GM12873 (cell line): ENCODE measurements around the gene MAML3.

ENCODE experiments used
- TF ChIP-seq, protein P1 (sequence below): IDR thresholded peaks from 2 replicates; pipeline ENCODE4 v1.5.1; 2012; ENCODE audit warnings: low read depth, mild to moderate bottlenecking, moderate library complexity, low read length, control low read depth; ENCODE audit not compliant: insufficient read depth; ENCODE audit errors: missing control alignments

The MAML3 gene

DNA sequence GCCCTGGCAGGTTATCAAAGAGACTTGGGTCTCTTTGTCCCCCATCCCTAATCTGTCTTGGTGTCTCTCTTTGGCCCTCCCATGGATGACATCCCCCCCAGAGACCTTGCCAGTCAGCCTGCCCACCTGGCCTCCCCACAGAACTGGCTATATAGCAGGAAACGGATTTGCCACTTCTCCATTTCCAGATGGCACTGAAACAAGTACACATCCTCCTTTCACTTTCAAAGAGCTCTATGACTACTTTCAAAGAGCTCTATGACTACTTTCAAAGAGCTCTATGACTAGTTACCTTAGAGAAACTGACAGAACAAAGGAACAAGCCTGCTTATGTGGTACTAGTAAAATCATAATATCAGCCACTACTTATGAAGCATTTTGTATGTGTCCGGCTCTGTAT lies 175.3 kb downstream of the MAML3 start:
- TF ChIP-seq, protein P1, sequence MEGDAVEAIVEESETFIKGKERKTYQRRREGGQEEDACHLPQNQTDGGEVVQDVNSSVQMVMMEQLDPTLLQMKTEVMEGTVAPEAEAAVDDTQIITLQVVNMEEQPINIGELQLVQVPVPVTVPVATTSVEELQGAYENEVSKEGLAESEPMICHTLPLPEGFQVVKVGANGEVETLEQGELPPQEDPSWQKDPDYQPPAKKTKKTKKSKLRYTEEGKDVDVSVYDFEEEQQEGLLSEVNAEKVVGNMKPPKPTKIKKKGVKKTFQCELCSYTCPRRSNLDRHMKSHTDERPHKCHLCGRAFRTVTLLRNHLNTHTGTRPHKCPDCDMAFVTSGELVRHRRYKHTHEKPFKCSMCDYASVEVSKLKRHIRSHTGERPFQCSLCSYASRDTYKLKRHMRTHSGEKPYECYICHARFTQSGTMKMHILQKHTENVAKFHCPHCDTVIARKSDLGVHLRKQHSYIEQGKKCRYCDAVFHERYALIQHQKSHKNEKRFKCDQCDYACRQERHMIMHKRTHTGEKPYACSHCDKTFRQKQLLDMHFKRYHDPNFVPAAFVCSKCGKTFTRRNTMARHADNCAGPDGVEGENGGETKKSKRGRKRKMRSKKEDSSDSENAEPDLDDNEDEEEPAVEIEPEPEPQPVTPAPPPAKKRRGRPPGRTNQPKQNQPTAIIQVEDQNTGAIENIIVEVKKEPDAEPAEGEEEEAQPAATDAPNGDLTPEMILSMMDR = no peak

DNA sequence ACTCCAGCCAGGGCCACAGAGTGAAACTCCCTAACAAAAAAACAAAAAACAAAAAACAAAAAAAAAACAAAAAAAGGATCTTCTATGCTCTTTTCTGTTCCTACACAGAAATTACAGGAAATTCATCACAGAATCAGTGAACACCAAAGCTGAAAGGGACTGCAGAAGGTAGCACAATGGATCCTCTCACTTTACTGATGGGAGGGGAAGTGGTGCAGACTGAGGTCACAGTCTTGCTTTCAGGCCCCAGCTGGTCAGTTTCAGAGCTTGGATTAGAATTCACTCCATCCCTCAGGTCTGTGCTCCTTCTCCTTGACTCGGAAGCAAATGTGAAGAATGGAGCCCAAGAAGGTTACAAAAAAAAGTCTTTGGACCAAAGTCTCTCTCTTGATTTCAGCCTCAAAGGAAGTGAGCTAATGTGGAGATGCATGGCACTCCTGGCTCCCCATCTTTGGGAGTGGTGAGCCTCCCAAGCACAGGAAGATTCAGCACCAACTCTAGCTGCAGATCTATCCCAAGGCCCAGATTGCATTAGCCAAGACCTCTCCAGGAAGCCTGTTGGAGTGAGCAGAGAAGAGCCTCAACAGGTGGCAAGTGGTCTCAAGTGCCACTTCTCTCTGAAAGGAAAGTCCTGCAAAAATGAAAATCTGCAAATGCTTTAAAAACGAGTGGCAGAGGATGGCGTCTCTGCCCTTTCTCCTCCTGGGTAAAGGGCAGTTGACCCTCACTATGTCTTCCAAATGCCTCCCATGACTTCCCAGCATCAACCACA lies 176.0 kb downstream of the MAML3 start:
- TF ChIP-seq, protein P1 = no peak

DNA sequence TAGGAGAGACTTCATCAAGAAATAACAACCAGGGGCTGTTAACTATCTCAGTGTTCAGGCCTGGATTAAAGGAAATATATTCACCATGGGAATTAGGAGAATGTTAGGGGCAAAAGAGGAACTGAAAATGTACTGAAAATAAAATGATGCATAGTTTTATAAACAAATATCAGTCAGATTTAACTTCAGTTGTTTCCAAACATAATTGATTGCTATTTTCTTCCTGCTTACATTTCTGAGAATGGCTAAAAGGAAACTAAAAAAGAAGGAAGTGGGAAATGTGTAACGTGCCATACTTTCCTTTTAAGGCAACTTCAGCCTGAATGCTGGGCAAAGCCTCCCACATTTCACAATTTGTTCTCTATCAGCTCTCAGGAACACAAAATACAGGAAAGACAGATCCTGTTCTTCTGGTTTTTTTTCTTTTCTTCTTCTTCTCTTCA lies 178.1 kb downstream of the MAML3 start:
- TF ChIP-seq, protein P1 = no peak

DNA sequence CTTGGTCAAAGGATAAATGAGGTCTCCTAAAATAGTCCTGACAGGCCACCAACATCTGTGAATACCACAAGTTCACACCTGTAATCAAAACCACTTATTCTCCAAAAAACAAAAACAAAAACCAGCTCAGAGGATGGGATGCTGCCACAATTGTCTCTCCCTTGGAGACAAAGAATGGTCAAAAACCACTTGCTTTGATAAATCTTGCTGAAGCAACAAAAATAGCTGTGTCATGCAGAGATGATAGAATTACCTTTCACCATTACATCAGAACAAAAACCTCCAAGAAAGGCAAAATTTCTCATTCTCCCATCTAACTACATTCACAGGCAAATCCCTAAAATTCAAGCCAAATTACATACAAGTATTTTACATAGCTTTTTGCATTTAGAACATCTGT lies 180.4 kb downstream of the MAML3 start:
- TF ChIP-seq, protein P1 = no peak

DNA sequence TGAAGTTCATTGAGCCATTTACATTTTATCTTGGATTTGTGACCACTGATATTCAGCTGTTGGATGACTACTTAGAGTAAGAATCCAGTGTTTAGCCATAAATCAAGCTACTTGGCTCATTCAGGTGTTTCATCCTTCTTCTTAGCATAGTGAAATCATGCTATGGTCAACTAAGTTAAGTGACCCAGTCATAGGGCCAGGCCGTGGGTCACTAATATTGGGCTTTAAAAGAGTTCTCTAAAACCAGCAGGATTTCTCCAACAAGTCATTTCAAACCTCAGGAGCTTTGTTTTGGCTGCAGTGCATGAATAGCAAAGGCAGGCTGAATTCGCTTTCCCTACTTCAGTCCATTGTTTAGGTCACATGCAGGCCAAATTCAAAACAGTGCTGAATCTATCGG lies 181.0 kb downstream of the MAML3 start:
- TF ChIP-seq, protein P1 = no peak

DNA sequence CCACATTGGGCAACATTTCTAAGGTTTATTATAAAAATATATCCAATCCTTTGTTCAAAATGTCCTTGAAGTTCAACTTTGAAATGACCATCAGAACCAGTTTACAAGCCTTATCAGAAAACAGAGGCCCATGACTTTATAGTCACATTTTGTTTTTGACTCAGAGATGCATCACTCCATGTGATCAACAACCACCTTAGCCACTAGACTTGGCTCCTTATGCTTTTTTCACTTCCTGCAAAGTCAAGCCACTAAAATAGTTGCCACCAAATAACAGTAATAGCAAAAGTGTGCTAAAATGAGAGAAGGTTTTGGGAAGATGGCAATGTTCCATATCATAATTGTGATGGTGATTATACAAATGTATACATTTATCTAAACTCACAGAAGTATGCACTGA lies 181.7 kb downstream of the MAML3 start:
- TF ChIP-seq, protein P1 = no peak

DNA sequence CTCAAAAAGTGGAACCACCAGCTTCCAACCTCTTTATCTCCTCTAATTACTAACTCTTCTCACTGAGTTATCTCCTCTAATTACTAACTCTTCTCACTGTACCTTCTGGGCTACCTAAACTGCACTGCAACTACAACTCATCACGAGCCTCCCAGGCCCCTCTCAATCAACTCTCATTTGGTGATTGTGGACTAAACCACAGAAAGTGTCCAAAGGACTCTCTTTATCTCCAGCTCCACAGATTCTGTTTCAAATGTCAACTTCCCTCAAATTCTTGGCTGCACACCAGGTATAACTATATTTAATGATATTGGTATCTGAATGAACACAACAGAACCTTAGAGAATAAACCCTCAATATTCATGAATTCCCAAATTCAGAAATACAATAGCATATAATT lies 182.9 kb downstream of the MAML3 start:
- TF ChIP-seq, protein P1 = no peak
